ENCODE results near the gene DIABLO.
A peak's percentile ranks its signal among the peaks of the same experiment; 100 is the strongest.
"Not testable (repeated sequence)": the region's sequence is repeated elsewhere in the genome, so short reads cannot be mapped to it uniquely, and the experiment has no call there.

DIABLO gene

DNA sequence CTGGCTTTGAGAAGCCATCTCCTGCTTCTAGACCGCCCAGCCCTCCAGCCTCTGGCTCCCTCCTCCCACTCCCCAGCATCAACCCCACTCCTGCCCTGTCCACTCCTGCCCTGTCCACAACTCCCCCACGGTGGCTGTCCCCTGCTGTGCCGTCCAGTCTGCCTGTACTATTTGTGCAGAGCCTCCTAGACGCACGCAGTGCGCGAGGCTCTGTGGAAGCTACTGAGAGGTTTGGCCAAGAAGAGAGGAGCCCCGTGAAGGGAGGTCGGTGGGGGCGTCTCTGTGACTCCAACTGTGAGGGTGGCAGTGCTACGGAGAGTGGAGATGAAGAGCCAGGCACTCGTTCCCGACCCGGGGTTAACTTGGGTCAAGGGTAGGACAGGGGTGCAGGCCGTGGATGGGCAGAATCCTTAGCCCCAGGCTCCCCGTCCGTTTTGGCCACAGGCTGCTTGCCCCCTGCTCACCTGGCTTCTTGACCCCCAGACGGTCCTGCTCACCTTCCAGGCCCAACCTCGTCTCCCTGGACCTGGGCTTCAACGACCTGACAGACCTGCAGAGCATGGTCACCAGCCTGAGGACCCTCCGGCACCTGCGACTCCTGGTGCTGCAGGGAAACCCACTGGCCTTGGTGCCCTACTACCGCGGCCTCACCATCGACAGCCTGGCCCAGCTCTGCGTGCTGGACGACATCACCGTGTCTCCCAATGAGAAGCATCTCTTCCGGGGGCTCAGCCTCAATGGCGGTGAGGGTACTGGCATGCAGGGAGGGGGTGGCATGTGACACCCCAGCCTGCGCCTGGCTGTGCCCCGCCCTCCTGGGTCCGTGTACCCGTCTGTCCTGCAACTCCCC, 36.0 kb downstream of the DIABLO start:
- no peak for DNase-seq

DNA sequence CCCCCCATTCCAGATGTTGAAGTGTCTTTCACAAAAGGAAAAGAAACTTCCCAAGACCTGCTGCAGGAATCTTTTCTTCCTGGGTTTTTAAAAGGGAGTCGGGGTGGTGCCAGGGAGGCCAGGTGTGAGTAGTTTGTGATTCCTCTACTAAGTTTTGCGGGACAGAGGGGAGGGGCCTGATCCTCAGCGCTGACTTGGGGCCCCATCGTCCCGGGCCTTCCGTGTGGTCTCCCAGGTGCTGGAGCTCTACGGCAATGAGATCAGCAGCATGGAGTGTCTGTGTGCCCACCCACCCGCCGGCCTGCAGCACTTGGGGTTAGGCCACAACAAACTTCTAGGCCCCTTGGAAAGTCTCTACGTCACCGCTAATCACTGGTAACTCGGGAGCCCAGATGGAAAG, 38.4 kb downstream of the DIABLO start:
- DNase-seq = no peak

DNA sequence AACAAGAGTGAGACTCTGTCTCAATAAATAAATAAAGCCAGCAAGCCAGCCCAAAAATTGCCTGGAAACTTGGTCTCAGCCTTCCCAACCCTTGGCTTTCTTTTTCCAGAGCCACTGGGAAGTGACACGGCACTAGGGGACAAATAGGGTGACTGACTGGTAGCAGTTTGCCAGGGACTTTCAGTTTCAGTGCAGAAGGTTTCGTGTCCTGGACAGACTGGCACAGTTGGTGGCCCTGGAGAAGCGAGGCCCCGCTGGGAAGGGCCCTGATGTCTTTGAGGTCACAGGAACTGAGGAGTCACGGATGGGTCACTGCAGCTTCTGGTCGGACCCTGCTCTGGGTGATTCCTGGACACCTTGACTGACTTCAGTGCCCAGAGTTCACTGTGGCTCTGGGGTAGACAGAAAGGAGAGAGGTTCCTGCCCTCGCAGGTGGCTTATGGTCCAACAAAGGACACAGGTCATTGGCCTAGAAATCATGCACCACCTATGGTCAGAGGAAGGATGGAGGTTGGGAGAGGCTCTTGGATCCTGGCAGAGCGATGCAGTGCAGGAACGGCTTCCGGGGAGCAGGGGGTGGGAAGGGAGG, 40.3 kb downstream of the DIABLO start:
- no peak for DNase-seq

DNA sequence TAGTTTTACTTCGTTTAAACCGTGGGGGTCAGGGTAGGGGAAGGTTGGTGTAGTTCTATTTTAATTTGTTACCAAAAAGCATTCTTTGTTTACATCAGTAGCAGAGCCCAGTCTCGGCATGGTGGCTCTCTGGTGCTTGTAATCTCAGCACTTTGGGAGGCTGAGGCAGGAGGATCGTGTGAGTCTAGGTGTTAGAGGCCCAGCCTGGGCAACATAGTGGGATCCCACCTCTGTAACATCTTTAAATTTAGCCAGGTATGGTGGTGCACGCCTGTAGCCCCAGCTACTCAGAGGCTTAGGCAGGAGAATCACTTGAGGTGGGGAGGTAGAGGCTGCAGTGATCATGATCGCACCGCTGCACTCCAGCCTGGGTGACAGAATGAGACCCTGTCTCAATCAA, 40.8 kb downstream of the DIABLO start:
- DNase-seq = no peak

DNA sequence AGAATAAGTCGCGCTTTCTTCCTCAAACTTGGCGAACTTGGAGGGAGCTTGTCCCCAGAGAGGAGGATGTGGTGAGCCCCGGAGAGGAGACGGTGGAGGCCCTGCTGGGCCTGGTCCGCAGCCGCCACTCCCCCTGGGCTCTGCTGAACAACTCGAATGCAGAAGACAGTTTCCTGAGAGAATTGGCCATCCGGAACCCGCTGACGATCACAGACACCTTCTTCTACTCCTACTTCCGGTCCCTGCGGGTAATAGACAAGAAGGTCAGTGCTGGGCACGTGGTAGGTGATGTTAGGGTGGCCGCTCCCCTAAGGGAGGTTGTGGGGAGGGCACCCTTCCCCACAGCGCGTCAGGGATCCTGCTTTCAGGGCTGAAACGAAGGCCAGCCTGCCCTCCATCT, 41.3 kb downstream of the DIABLO start:
- DNase-seq = no peak

DNA sequence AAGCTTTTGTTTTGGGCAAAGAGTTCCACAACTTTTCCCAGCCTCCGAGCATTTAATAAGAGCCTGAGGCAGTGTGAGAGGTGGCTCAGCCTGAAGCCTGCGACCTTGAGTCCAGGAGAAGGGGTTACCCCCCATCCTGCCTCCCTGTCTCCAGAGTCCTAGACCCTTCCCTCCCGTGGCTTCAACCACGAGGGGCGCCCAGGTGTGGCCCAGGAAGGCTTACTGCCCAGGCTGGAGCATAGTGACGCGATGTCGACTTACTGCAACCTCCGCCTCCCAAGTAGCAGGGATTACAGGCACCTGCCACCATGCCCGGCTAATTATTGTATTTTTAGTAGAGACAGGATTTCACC, 42.3 kb downstream of the DIABLO start:
- DNase-seq = no peak

DNA sequence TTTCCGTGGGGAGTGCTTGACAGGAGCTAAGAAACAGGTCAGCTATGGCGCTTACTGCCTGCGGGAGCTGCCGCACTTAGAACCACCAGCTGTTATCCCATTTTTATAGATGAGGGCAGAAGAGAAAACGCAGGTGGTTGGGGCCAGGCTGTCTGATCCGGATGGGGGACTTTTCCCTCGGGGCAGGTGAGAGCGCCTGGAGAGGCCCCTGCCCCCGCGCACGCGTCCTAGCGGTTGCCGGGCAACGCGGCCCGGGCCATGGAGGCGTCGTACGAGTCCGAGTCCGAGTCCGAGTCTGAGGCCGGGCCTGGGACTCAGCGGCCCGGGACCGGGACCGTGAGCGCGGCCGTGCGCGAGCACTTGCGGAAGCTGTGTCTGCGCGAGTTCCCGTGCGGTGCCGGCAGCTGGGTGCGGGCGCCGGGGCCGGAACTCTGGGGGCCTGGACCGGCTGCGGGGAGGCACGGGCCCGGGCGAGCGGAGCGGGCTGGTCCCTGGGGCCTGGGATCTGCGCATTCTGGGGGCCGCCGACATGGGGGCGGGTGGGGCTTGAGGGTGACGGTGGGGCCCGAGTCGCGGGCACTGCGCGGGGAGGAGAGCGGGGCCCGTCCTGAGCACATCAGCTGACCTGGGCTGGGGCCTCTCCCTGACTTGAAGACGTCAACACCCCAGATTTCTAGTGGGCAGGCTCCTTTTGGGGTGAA, 42.8 kb downstream of the DIABLO start, which contains the start of gene LRRC43:
LRRC43 (plus strand) TSS at position 237 of the 701 bp plus-strand sequence; CDS start at position 259, 22 bp downstream.
- peak in 2 of 4 experiments; percentile 16 to 33 for DNase-seq

DNA sequence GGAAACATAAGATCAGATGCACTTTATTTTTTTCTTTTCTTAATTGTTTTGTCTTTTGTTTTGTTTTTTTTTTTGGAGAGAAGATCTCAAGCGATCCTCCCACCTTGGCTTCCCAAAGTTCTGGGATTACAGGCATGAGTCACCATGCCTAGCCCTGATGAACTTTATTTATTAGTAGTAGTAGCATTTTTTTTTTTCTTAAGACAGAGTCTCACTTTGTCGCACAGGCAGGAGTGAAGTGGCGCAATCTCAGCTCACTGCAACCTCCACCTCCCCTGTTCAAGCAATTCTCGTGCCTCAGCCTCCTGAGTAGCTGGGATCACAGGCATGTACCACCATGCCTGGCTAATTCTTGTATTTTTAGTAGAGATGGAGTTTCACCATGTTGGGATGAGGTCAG, 49.4 kb downstream of the DIABLO start:
- DNase-seq = not testable (repeated sequence)

DNA sequence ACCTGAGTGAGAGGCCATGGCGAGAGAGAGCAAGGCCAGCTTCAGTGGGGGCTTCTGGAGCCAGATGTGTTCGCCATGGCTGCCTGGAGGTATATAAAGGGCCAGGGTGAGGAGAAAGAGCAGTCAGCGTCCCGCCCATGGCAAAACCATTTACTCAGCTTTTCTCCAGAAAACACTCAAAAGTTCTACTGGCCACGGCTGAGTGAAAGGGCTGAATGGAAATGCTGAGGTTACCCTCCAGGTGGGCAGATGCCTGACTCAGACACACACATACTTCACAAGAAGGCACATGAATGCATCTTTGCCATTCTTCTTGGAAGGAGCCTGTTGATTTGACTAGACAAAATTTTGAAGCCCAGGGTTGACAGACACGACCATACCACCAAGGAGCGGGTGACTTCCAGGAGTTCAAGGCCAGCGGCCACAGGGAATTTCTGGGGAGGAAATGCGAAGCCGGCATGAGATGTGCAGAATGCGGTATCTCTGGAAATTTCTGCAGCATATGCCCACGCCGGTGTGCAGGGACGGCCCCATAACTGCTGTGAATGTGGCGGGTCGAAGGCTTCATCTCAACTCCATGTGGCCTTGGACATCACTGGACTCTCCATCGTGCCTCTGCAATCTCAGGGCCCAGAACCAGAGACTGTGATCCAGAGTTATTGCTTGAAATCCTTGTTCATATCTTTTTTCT, 51.6 kb downstream of the DIABLO start, which contains the start of gene IL31:
IL31 (minus strand) TSS at position 67 of the 691 bp plus-strand sequence; CDS start at position 18, 49 bp downstream.
- DNase-seq = no peak

DNA sequence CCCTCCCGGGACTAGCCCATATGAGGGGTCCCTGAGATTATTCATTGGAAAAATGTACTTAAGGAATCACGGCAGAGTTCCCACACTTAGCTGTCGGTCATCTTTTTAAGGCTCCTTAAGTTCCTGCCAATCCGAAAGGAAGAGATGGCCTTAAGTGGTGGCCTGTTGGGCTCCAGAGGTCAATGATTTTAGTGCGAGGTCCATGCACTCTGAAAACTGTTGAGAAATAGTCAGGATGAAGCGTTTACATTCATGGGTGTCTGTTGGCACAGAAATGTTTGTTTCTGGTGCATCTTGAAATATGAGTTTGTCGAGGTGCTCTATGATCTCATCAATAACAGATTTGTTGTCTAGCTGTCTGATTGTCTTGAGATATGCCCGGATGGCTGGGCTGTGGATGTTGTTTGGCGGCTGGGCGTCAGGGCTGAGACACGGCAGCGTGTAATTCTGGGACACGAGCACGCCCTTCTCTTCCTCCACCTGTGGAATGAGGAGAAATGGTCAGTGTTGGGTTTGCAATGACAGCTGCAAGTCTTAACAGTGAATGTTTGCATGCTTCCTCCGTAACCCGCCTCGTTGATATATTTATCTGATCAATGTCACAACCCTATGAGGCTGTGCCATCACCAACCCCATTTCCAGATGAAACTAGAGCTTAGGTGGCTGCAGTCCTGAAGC, 53.5 kb downstream of the DIABLO start:
- no peak for DNase-seq

DNA sequence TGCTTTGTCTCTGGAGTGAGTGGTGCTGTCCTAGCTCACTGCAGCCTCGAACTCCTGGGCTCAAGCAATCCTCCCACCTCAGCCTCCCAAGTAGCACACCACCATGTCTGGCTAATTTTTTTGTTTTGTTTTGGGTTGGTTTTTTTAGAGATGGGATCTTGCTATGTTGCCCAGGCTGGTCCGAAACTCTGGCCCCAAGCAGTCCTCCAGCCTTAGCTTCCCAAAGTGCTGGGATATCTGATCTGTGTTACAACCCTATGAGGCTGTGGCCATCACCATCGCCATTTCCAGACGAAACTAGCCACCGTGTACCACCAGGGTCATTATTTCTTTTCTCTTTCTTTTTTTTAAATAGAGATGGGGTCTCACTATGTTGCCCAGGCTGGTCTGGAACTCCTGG, 54.5 kb downstream of the DIABLO start:
- no peak for DNase-seq

DNA sequence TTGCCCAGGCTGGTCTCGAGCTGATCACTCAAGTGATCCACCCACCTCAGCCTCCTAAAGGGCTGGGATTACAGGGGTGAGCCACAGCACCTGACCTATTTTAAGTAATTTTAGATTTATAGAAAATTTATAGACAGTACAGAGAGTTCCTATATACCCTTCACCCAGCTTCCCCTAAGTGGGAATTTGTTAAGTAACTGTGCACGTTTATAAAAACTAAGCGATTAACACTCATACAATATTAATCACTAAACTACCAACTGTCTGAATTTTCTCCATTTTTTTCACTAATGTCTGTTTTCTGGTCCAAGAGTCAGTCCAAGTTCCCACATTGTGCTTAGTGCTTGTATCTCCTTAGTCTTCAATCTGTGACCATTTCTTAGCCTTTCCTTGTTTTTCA, 57.4 kb downstream of the DIABLO start:
- no peak for DNase-seq

DNA sequence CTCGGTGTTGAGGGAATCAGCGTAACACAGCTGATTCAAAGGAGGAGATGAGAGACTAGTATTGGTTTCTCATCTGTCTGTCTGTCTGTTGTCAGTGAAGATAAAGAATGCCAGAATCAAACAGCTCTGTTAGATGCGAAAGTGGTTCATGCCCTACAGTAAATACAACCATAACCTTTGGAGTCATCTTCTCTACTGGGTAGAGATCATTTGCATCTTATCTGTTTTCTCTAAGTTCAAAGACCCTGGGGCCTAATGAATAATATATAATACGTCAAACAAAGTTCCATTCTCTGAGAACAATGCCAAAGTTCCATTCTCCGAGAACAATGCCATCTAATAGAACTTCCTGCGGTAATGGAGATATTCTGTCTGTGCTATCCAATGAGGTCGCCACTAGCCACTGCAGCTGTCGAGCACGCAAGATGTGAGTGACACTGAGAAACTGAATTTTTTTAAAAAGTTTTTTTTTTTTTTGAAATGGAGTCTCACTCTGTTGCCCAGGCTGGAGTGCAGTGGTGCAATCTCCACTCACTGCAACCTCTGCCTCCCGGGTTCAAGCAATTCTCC, 58.4 kb downstream of the DIABLO start:
- no peak for DNase-seq

DNA sequence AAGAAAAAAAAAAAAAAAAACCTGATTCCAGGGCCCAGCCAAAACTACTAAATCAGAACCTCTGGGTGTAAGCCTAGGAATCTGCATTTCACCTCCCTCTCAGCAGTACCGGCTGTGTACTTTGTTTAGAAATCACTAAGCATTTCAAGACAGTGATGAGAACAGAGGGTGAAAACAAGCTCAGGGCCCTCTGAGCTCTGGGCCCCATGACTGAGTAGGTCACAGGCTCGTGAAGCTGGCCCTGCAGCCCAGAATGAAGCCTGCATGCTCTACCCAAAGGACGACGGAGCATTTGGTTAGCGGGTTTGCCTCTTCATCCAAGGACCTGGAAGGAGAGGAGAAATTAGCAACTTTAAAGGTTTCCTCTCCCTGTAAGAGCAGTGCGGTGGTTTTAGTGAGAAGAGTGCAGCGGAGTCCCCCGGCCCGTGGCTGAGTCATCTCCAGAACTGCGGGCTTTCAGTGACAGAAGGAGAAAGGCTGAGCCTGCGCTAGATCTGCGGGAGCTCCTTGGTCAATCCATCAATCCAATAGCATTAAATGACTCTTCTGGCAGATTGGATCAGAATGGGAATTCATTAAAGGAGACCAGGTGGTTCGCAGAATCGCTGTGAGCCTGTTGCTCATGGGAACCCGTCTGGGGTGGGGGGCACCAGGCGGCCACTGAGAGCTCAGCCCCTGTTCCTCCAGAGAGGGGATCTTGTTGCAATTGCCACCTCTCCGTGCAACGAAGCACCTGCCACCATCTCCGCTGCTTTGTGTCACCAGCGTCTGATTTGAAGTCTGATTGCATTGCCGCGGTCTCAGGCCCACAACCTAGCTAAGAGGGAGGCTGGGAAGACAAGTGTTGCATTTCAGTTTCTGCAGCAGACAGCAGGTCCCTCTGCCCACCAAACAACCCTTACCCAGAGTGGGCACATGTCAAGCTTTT, 59.2 kb downstream of the DIABLO start:
- DNase-seq = no peak

DNA sequence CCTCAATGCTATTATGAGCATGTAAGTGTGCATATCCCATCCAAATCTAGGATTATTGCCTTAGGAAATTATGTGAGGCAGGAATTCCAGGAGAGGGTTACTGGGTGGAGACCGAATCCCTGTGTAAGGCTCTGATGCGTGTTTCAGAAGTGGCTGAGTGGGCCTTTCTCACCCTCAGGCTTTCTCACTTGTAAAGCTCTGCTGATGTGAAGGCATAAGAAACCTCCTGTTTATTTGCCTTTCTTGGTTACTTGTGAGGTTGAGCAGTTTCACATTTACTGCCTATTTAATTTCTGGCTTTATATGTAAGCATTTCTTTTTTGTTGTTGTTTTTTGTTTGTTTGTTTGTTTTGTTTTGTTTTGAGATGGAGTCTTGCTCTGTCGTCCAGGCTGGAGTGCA, 62.9 kb downstream of the DIABLO start:
- DNase-seq = no peak

DNA sequence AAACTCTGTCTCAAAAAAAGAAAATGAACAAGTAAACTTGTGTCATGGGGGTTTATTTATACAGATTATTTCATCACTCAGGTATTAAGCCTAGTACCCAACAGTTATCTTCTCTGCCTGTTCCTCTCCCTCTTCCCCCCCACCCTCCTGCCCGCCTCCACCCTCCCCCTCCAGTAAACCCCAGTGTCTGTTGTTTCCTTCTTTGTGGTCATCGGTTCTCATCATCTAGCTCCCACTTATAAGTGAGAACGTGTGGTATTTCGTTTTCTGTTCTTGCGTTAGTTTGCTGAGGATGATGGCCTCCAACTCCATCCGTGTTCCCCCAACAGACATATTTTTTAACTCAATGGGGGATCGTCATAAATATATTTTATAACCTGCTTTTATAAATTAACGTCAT, 64.2 kb downstream of the DIABLO start:
- no peak for DNase-seq

DNA sequence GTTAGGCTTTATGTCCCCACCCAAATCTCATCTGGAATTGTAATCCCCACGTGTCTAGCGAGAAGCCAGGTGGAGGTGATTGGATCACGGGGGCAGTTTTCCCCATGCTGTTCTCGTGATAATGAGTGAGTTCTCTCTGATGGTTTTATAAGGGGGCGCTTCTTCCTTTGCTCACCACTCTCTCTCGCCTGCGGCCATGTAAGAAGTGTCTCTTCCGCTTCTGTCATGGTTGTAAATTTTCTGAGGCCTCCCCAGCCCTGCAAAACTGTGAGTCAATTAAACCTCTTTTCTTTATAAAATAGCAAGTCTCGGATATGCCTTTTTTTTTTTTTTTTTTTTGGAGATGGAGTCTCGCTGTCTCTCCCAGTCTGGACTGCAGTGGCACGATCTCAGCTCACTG, 65.1 kb downstream of the DIABLO start:
- no peak for DNase-seq

DNA sequence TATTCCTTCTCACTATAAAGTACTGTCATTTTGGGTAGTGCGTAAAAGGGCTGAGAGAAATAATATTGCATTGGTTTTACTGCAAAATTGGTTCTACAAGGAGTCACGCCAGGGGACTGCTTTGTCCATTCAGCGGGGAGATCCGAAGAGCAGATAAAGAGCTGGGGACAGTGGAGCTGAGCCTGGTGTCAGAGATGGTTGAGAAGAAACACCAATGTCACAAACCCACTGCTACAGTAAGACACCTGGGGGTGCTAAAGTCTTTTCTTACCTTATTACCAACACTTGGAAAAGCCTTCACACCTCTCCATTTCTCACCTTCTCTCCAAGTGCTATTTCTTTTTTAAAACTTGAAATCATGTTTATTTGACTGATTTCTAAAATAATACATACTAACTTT, 66.0 kb downstream of the DIABLO start:
- DNase-seq = no peak

DNA sequence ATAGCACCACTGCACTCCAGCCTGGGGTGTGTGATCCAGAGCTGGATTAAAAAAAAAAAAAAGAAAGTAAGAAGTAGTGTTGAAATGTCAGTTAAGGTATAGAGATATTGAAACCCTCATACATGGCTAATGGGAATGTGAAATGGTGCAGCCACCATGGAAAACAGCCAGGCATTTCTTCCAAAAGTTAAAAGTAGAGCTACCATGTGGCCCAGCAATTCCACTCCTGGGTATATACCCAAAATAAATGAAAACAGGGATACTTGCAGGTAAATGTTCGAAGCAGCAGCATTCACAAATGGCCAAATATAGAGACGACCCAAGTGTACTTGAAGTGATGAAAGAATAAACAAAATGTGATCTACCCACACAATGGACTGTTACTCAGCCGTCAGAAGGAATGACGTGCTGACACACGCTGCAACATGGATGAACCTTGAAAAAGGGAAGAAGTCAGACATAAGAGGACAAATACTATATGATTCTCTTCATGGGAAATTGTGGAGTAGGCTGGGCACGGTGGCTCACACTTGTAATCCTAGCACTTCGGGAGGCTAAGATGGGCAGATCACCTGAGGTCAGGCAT, 67.1 kb downstream of the DIABLO start:
- no peak for DNase-seq

Data from activated naive CD4-positive, alpha-beta T cell (primary cell).